Activated CD4-positive, alpha-beta T cell treated with anti-CD3 and anti-CD28 coated beads for 24 hours (primary cell): Measurements from ENCODE around the gene PEX5L.

Experiments used
- DNase-seq, 2 donors: peaks; one replicate each; pipeline ENCODE4 v3.0.0-alpha.2; 2020; ENCODE audit warnings: low read depth in 2 of 2

Gene PEX5L

DNA sequence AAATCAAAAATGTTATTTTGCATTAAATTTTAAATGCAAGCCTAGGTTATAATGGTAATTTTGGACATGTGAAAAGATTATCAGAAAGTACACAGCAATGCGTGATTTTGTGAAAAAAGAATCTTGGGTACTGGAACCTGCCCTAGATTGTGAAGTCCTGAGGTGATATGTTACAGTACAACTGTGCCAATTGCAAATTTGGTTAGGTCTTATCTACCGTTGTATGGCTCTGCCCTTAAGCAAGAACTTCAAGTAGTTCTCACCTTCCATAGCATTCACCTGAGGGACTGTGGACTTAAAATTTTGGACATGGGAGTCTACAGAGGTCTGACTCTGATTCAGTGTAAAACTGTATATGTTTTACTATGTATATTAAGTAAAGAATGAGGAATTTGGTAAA lies 140.2 kb downstream of the PEX5L start:
- no peak for DNase-seq

DNA sequence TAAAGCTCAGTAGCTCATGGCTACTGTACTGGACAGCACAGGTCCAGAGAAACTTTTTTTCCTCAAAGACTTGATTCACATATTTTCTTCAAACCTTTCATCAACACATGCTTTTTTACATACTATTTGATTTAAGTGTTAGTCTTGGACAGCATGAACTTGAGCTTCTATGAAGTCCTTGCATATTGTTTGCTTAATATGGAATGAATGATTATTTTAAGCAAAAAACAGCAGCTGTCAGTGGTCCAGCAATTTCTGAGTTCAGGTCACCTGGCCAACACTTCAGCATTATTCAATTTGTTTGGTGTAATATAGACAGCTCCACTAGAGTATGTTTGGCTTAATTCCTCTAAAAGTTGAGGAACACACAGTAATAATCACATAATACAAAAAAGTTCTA lies 141.4 kb downstream of the PEX5L start:
- DNase-seq, result no peak

DNA sequence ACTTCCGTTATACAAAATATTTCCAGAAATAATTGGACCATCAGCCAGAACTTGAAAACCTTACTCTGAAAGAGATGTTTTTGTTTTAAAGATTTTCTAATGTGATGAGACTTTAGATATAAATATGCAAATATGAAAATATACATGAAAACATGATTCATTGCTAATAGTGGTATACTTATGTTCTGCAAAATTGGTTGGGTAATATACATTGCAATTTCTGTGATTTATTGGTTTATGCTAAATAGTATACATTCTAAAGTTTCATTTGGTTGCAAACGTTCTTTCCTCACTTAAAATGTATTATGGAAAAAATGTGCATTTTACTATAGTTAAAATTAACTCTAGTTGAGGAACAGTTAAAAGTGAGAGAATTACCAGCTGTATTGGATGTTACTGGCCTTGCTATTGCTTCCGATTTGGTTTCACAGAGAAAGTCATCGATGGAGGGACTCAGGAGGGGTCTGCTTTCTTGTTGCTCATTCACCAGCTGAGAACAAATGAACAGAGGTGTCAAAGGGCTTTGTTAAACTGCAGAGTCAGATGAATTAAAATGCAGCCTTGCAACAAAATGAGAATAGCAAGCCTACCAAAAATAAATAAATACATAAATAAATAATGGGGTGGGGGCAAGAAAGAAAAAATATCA lies 149.3 kb downstream of the PEX5L start:
- DNase-seq, result no peak

DNA sequence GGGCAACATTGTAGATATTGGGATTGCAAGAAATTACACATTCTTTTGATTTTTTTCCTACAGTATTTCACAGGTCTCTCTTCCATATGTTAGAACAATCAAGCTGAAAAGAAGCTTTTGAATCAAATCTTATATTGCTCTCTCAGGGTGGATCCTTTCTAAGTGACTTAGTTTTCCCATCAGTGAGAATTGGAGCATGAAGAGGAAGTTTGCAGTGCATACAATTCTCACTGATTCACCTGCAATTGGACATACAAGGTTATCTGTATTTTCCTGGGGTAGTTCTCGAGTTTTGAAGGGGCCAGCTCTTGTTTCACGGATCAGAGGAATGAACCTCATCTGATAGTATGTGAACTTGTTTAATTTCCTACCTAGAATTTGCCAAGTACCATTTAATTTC lies 150.8 kb downstream of the PEX5L start:
- DNase-seq, result no peak

DNA sequence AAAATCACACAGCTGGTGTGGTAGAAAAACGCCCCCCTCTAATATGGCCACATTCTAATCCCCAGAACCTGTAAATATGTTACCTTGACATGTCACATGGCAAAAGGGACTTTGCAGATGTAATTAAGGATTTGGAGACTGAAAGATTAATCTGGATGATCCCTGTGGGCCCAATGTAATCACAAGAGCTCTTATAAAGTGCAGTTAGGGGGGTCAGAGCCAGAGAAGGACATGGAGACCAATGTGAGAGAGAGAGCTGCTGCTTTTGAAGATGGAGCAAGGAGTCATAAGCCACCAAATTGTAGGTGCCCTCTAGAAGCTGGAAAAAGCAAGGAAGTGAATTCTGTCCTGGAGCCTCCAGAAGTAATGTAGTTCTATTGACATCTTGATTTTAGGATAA lies 152.6 kb downstream of the PEX5L start:
- DNase-seq, result no peak

DNA sequence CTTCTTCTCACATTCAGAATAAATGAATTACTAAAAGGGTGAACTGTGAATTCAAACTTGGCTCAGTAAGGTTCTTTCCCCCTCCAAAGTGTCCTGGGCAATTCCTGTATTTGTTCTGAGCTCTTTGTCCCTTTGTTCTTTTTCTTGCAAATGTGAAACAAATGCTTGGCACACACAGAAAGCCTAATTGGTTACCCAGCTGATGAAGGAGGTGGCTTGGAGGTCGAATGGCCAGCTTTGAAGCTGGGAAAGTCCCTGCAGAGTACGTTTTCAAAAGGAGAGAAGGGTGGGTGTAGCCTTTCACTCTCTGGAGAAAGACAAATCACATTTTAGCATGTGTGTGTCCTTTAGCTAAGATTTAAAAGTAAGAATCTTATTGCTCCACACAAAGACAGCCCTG lies 154.4 kb downstream of the PEX5L start:
- DNase-seq, result no peak

DNA sequence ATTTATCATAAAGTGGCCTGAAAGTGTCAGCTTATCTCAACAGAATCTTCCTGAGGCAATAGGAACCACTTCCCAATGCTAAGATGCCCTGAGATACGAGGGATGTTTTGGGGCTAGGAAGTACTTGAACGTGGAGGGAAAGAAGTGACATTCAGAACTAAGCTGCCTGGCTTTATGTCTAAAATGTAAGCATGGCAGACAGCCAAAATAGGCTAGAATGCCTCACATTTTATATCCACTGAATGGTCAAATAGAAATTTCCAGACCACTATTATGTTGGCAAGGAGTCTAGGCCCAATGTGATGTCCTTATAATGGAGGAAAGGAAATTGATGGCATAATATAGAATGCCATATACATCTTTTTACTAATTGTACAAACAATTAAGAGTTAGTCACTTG lies 154.9 kb downstream of the PEX5L start:
- no peak for DNase-seq

DNA sequence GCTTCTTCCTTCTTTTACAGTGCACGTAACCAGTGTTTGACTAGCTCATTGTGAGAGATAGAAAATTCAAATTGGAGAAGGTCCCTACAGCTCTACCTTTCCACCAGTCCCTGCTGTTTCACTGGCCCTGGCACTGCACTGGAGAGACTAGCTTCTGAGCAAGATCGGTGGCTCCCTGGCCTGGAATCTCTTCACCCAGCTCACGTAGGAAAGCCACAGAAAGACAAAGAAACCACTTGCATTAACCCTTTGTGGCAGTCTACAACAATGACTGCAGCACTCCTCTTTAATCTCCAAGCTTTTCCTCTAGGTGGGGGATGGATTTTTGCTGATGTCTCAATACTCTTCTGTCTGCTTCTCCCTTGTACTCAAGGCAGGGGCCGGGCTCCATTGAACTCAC lies 155.9 kb downstream of the PEX5L start:
- DNase-seq, result no peak

DNA sequence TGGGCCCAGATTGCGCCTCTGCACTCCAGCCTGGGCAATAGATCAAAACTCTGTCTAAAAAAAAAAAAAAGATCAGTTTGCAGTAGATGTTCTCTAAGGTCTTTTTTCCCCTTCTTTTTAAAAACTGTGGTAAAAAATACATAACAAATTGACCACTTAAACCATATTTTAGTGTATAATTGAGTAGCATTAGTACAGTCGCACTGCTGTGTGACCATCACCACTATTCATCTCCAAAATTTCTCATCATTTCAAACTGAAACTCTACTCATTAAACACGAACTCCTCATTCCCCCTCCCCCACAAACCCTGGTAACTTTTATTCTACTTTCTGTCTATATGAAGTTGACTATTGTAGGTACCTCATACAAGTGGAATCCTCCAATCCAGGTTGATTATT lies 160.3 kb downstream of the PEX5L start:
- no peak for DNase-seq

DNA sequence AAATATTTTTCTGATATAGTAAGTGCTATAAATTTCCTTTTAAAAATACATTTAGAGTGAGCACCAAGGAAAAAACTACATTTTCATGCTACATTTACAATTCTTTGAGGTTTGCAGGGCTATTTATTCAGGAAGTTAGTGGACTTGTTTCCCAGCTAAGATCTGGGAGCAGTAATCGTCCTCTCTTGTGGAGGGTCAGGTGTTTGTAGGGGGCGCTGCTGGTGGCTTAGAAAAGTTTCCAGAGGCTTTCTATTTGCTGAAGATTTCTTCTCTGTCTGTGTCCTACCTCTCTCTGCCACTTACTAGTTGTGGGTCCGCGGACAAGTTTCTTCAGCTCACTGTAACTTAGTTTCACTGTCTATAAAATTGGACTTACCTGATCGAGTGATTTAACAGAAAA lies 163.9 kb downstream of the PEX5L start:
- no peak for DNase-seq

DNA sequence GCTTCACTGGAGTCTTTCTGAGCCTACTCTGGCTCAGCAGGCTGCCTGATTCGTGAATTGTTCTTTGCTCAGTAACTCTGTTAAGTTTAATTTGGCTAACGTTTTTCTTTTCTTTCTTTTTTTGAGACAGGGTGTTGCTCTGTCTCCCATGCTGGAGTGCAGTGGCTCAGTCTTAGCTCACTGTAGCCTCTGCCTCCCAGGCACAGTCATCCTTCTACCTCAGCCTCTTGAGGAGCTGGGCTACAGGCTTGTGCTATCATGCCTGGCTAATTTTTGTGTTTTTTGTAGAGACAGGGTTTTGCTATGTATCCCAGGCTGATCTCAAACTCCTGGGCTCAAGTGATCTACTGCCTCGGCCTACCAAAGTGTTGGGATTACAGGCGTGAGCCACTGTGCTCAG lies 165.0 kb downstream of the PEX5L start:
- DNase-seq, result no peak

DNA sequence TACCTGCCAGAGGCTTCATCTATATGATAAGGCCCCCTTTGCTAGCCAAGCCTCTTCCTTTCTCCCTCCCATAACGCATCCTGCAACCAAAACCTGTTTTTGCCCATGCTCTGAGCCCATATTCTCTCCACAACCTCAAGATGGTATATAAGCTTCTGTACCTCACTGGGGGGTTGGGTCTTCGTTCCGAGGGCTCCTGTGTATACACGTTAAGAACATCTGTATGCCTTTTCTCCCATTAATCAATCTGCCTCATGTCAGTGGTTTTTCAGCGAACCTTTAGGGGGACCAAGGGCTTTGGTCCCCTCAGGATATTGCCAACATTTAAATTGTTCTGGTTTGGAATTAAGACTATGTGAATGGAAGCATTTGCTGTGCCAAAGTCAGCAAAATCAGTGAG lies 168.0 kb downstream of the PEX5L start:
- DNase-seq, result no peak

DNA sequence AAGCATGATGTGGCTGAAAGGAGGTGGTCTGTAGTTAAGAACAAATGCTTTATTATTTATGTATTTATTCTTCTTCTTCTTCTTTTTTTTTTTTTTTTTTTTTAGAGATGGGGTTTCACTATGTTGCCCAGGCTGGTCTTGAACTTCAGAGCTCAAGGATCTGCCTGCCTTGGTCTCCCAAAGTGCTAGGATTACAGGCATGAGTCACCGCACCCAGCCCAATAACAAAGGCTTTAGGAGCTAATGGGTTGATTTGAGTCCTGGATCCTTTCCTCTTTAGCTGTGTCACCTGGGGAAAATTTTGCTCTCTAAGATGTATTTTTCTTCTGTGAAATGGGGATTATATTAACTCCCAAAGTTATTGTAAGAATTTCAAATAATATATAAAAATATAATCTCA lies 168.8 kb downstream of the PEX5L start:
- DNase-seq, result no peak

DNA sequence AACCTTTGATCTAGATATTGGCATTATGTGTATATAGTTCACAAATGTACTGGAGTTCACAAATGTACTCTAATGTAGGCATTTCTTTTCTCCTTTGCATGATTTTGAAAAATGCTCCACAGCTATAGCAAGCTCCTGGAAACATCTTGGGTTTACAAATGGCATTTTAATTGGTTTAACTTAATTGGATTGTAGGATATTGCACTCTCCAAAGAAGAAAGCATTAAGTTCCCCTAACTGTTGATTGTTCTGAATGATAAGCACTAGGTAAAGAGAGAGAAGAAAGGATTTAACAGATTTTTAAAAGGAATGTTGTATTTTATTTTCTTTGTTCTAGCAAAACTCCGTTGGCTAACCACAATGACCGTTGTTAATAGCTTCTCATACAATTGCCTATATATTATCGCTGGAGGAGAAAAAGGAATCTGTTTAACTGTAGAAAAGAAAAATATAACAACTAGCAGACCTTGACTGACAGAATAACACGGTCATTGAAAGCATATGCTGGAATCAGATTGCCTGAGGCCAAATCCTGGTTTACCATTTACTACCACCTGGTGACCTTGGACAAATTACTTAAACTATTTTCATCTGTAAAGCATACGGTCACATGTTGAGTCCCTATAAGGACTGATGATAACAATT lies 170.8 kb downstream of the PEX5L start:
- no peak for DNase-seq

DNA sequence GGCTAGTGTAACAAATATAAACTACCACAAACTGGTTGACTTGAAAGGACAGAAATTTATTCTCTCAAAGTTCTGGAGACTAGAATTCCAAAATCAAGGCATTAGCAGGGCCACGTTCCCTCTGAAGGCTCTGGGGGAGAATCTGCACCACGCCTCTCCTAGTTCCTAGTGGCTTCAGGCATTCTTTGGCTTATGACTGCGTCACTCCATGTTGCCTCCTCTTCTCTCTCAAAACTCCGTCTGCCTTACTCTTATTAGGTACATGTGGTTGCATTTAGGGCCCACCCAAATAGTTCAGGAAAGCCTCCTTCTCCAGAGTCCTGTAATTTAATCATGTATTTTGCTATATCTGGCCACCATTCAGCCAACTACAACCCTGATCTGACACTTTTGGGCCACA lies 174.8 kb downstream of the PEX5L start:
- no peak for DNase-seq

DNA sequence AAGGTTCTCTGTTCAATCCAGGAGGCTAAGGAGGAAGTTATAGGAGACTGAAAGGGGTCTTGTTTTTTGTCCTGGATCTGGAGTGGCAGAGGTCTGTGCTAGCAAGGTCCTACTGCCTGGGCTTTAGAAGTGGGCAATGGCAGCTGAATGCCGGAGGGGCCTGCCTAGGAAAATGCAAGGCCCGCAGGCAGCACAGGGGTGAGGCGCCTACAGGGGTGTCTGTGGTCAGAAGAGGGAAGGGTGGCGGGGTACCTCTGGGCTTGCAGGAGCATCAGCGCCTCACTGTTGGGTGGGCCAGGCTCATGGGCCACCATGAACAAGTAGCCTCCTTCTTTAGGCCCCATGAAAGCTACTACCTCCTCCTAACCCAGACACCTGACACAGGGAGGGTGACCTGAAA lies 175.4 kb downstream of the PEX5L start:
- DNase-seq, result no peak

DNA sequence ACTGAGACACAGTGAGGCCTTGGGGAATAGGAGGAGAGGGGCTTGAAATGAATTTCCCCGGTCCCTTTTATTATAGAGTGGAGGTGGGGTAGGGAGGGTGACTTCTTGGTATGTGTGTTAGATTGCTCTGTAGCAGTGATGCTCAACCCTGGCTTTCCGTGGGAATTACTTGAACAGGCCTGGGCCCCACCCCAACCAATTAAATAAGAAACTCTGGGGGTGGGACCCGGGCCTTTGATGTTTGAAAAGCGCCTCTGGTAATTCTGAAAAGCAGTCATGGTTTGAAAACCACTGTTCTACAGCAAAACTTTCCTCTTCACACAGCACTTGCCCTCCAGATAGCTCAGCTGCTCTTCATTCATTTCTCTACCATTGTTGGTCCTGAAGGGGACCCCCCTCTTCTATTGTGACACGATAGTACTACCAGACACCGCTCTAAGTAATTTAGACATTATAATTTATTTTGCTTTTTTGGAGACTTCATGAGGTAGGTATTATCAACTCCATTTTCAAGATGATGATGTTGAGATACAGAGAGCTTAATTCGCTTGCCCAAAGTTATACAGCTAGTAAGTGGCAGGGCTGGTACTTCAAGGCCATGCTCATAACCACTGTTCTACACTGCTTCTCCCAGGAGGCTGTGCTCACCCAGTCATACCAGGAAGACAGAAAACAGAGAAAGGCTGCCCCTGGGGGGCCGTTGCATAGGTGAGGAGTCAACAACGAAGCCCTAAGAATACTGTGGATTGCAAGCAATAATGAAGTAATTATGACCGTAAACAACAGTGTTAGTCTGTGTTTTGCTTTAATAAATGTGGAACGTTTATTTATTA lies 176.2 kb downstream of the PEX5L start:
- DNase-seq, result no peak

DNA sequence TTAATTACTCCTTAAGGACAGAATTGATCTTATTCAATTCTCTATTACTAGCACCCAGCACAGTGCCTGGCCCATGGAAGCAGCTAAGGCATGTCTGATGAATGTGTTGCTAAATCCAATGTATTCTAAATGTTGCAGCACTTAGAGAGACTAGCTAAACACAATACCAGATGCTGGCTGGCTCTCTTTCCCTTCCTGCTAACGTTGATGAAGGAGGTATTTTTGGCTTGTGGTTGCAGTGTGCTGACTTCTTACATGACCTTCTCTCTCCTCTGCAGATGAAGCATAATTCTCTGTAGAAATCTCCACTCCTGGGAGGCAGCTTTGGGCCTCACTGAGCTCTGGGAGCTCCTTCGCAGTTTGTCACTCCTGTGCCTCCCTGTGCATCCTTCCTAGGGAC lies 183.6 kb downstream of the PEX5L start:
- no peak for DNase-seq

DNA sequence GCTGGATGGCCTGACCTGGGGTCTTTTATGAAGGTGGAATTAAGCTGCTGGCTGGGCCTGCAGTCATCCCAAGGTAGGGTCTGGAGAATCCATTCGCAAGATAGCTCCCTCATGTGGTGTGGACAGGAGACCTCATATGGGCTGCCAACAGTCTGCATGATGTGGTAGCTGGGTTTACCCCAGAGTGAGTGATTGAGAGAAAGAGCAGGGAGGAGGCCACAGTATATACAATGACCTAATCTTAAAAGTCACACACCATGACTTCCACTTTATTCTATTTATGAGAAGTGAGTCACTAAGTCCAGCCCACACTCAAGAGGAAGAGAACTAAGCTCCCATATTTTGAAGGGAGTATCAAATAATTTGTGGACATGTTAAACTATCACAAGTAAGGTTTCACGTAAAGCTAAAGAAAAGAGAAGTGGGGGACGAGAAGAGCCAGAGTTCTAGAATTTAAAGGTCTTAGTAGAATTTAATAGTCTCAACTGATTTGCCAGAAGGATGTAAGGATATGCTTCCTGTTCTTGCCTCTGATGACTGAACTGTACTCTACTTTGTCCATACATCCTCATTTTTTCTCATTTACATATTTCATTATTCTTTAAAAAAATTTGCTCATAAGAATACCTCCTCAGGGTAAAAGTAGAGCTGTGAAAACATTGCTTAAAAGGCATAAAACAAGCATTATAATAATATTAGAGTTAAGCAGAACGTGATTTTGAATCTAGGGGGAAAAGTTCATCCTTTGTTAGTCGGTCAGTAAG lies 184.4 kb downstream of the PEX5L start:
- DNase-seq, result no peak

DNA sequence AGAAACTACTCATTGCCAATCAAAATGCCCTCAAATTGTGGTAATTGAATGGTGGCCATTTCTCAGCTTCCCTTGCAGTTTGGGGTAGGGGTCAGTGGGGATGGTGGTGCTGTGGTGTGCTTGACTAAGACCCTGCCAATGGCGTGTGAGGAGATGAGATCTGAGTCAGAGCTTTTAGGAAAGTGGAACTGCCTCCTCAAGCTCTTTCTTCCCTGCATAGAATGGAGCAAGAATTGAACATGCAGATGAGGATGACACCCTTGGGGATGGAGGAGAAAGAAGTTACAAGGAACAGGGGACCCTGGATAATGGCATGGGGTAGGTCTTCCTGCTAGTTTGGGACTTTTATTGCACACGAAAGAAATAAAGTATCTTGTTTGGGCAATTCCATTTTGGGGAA lies 188.0 kb downstream of the PEX5L start:
- DNase-seq, result no peak

DNA sequence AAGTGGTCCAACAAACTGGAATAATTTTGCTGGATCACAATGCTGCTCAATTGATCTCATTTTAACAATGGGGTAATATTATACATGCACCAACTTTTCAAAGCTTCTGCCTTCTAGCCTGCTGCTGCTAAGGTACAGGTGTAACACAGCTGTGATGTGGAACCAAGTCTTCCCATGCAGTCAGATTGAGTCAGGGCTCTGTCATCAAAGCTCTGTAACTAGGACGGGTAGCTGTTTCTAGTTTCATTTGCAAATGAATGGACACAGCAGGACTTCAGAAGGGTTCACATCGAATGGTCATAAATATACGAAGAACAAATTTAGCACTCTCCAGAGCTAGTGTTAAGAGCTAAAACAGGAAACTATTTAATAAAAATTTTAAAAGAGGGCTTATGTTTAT lies 194.7 kb downstream of the PEX5L start:
- DNase-seq, result no peak

DNA sequence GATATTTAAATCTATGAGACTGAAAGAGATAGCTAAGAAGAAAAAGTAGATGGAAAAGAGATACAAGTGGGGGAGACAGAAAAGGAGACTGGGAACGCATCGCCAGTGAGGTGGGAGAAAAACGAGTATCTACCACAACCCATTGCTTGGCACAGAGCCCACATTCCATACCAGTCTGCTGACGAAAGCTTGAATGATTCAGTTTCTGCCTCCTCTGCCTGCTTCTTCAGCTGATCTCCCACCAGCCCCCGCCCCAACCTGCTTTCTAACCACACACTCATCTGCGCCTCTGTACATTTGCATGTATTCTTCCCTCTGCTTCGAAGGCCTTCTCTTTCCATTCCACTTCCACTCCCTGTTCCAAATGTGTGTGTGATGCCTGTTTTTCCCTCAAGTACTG lies 195.8 kb downstream of the PEX5L start:
- no peak for DNase-seq
